HG03108 (cell line): ENCODE data around the gene DOCK1.
"Not testable (repeated sequence)": the region's sequence is repeated elsewhere in the genome, so short reads cannot be mapped to it uniquely, and the experiment has no call there.

Experiments used
- ATAC-seq: cut with Tn5 transposase; IDR thresholded peaks from one replicate; pipeline ENCODE4 v1.9.1; 2021; ENCODE audit warnings: moderate library complexity; ENCODE audit not compliant: unreplicated experiment

Gene DOCK1

GRCh38 chr10:126924180-126924914 lies 19.1 kb downstream of the DOCK1 start:
- no peak for ATAC-seq

- no peak for ATAC-seq
Measured at GRCh38 chr10:126924915-126925300, 19.7 kb downstream of the DOCK1 start.

GRCh38 chr10:126926568-126926967 lies 21.3 kb downstream of the DOCK1 start:
- no peak for ATAC-seq

GRCh38 chr10:126927799-126928198 lies 22.6 kb downstream of the DOCK1 start:
- ATAC-seq: no peak

GRCh38 chr10:126928274-126928673 lies 23.0 kb downstream of the DOCK1 start:
- no peak for ATAC-seq

- ATAC-seq: no peak
Measured at GRCh38 chr10:126929391-126929790, 24.2 kb downstream of the DOCK1 start.

GRCh38 chr10:126930131-126930882 lies 25.1 kb downstream of the DOCK1 start:
- no peak for ATAC-seq

GRCh38 chr10:126930883-126931503 lies 25.8 kb downstream of the DOCK1 start:
- no peak for ATAC-seq

GRCh38 chr10:126931544-126931943 lies 26.3 kb downstream of the DOCK1 start:
- ATAC-seq: no peak

- no peak for ATAC-seq
Measured at GRCh38 chr10:126932516-126932915, 27.3 kb downstream of the DOCK1 start.

- no peak for ATAC-seq
Measured at GRCh38 chr10:126933116-126933515, 27.9 kb downstream of the DOCK1 start.

- no peak for ATAC-seq
Measured at GRCh38 chr10:126935263-126935946, 30.2 kb downstream of the DOCK1 start.

- no peak for ATAC-seq
Measured at GRCh38 chr10:126937026-126937425, 31.8 kb downstream of the DOCK1 start.

GRCh38 chr10:126938121-126938520 lies 32.9 kb downstream of the DOCK1 start:
- ATAC-seq: not testable (repeated sequence)

GRCh38 chr10:126939706-126940105 lies 34.5 kb downstream of the DOCK1 start:
- ATAC-seq: no peak

- ATAC-seq: no peak
Measured at GRCh38 chr10:126940670-126941310, 35.6 kb downstream of the DOCK1 start.

- ATAC-seq: no peak
Measured at GRCh38 chr10:126944191-126944590, 39.0 kb downstream of the DOCK1 start.

- ATAC-seq: no peak
Measured at GRCh38 chr10:126945351-126946030, 40.3 kb downstream of the DOCK1 start.

- no peak for ATAC-seq
Measured at GRCh38 chr10:126946746-126947145, 41.5 kb downstream of the DOCK1 start.
